Endothelial cell of umbilical vein (primary cell): ENCODE data around the gene MMP25.

Experiments
- CTCF ChIP-seq, 2 donors: IDR thresholded peaks; 1 replicate in 1 of 2; 2 replicates in 1 of 2; pipeline ENCODE4 v1.5.1; 2011; ENCODE audit warnings: low read length in 2 of 2, mild to moderate bottlenecking in 2 of 2, moderate library complexity in 2 of 2, control low read depth in 1 of 2, inconsistent platforms in 1 of 2, low read depth in 1 of 2; ENCODE audit not compliant: insufficient read depth in 1 of 2; ENCODE audit errors: extremely low read depth in 1 of 2
- JUN ChIP-seq: IDR thresholded peaks from 2 replicates; pipeline ENCODE4 v1.6.1; 2011; ENCODE audit warnings: borderline replicate concordance, low read depth; ENCODE audit not compliant: insufficient read length, insufficient read depth
- MAX ChIP-seq: IDR thresholded peaks from 2 replicates; pipeline ENCODE4 v1.6.1; 2011; ENCODE audit not compliant: insufficient read depth, insufficient read length
- POLR2A ChIP-seq: IDR thresholded peaks from 2 replicates; pipeline ENCODE4 v1.6.1; 2012; ENCODE audit warnings: low read depth, mild to moderate bottlenecking, control low read depth, low read length
- POLR2AphosphoS5 ChIP-seq: IDR thresholded peaks from 2 replicates; pipeline ENCODE4 v1.6.1; 2012; ENCODE audit warnings: low read depth, mild to moderate bottlenecking, control low read depth, low read length, moderate library complexity; ENCODE audit not compliant: insufficient read depth

- TF ChIP-seq POLR2AphosphoS5 (no peak), CTCF (IDR thresholded peaks at IDR 0.05; ENCODE audit: extremely low read depth in 1 of 2, insufficient read depth in 1 of 2, low read depth in 1 of 2, low read length in 2 of 2) (no peak), MAX (no peak), POLR2A (no peak), JUN (no peak)
Measured at GRCh38 chr16:3088925-3089716, 42.8 kb downstream of the MMP25 start.
